GM21529 (cell line): ENCODE data around the gene MCTP2.
"Not testable (repeated sequence)": the region's sequence is repeated elsewhere in the genome, so short reads cannot be mapped to it uniquely, and the experiment has no call there.

Experiments used
- ATAC-seq: cut with Tn5 transposase; IDR thresholded peaks from one replicate; pipeline ENCODE4 v1.9.1; 2021; ENCODE audit not compliant: unreplicated experiment

MCTP2 gene

DNA sequence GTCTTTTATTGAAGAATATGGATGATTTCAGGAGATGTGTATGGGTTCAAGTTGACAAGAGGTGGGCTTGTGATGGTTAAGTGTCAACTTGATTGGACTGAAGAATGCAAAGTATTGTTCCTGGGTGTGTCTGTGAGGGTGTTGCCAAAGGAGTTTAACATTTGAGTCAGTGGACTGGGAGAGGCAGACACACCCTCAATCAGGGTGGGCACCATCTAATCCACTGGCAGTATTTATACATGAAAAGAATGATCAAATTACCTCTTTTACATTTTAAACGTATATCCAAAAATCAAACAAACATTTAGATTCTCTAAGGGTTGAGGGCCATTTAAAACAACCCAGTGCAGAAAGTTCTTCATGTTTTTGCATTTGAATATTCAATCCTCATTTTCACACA is 262.2 kb downstream of the MCTP2 start:
- ATAC-seq, result not testable (repeated sequence)

DNA sequence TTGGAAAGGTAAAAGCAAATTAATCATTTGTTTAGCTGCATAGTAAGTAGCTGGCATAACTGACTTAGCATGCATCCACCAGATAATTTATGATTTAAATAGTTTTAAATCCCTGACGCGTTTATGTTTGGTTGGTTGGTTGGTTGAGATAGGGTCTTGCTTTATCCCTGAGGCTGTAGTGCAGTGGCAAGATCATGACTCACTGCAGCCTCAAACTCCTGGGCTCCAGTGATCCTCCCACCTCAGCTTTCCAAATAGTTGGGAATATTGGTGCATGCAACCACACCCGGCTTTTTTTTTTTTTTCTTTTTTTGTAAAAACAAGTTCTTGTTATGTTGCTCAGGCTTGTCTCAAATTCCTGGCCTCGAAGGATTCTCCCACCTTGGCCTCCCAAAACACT is 263.4 kb downstream of the MCTP2 start:
- no peak for ATAC-seq

DNA sequence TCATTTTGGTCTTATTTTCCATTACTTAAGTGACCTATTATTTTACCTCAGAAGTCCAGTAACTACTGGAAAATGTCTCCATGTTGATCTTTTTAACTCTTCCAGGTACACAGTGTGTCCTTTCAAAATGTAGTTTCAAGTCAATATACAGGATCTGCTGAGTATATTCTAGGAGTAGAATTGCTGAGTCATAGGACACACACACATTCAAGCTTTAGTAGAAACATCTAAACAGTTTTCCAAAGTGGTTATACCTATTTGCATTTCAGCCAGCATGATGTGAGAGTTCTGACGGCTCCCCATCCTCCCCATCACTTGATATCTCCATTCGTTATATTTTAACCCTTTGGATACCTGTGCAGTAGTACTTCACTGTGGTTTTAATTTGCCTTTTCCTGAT is 271.9 kb downstream of the MCTP2 start:
- ATAC-seq, result no peak

DNA sequence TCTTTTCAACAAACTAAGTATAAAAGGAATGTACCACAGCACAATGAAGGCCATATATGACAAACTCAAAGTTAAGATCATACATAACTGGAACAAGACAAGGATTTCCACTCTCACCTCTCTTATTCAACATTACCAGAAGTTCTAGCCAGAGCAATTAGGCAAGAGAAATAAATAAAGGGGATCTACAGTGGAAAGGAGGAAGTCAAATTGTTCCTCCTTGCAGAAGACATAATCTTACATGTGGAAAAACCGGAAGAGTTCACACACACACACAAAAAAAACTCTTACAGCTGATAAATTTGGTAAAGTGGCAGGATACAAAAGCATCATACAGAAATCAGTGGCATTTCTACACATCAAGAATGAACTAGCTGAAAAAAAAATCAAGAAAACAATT is 277.9 kb downstream of the MCTP2 start:
- ATAC-seq, result no peak

DNA sequence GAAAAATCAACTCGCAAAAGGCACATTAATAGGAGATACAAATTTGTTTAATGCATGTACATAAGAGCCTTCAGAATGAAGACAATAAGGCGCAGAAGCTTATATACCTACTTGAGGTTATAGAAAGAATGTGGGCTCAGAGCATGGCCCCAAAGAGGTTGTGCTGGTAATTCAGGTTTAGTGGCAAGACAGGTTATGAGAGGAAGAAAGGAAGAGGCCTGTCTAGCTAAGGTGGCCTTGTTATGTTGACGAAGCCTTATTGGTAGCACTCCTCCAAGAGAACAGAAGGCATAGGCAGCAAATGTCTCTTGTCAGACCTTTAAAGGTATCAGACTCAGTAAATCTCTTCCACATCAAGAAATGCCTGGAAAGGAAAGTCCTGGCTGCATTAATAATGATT is 290.8 kb downstream of the MCTP2 start:
- no peak for ATAC-seq

DNA sequence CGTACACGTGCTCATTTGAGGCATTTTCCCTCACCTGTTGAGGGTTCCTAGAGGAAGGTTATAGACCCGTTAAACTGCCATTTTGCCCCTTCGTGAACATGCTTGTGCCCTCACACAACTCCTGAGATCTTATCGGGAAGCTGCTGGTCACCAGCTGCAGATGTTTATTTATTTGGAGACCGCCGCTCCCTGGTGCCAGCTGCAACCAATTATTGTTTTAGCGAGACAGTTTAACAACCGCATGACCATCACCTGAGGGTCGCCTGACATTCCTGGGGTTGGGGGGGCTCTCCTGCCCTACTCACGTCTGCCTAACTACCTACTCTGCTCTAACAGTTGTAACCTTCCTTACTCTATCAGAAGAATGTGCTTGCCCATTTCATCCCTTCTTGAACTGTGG is 292.5 kb downstream of the MCTP2 start:
- no peak for ATAC-seq

DNA sequence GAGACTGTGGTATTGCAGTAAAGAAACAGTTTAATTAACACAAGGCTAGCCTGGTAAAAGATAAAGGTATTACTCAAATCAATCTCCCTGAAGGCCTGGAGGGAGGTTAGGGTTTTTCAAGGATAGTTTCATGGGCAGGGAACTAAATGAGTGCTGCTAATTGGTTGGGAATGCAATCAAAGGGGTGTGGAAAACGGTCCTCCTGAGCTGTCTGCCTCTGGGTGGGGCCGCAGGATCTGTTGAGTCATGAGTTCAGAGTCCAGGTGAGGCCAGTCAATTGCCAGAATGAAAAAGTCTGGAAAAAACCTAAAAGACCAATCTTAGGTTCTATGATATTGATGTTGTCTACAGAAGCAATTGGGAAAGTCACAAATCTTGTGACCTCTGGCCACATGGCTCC is 293.2 kb downstream of the MCTP2 start:
- no peak for ATAC-seq

DNA sequence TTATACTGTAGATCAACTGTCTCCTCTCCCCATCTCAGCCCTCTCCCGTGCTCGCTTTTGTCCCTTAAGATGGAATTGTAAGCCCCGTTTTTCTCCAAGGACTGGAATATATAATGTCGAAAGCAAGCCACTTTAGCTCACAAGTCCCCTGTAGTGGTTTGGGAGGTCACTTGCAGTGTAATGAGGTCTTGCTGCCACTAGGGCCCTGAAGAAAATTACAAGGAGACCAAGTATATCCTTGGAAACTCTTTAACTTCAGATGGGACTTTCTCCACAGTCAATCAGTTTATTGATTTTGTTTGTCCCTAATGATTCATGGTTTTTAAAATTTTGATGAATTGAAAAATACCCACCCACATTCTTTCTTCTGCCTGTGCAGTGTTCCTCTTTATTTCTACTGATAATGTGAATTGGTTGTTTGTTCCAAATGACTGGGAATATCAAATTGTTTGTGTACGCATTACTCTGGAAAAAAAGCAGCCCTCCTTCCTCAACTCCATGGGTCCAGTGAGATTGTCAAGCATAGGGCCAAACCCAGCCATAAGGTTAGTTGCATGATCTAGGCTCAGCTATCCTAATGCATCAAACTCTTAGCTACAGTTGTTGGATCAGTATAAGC is 294.8 kb downstream of the MCTP2 start:
- peak; percentile 52 for ATAC-seq

DNA sequence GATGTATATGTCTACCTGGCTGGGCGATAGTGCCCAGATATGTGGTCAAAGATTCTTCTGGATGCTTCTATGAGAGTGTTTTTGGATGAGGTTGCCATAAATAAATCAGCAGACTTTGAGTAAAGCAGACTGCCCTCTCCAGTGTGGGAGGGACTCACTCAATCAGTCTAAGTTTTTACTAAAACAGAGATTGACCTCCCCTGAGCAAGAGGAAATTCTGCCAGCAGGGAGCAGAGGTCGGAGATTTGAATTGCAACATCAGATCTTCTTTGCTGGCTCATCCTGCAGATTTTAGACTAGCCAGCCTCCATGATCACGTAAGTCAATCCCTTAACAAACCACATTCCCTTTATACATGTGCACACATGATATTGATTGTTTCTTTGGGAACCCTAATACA is 300.9 kb downstream of the MCTP2 start:
- no peak for ATAC-seq
